ENCODE data around the gene SMC1B.

DNA sequence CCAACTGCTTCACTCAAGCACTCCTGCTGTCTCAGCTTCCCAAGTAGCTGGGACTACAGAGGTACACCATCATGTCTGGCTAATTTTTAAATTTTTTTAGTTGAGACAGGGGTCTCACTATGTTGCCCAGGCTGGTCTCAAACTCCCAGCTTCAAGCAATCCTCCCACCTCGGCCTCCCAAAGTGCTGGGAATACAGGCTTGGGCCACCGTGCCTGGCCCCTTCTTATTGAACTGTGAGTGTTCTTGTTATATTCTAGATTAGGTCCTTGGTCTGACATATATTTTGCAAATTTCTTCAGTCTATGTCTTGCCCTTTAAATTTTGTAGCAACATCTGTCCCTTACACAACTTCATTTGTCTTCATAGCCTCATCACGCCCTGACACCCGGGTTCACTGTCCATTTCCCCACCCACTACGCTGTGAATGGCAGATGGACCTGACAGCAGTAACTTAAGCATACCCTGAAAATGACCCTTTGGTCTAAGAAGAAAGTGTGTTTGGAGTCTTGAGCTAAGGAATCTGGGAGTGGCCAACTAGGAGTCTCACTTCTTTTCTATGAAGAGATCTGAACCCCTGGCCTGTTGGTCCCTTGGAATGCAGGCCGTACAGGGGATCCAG is 107.8 kb downstream of the SMC1B start:
- TF ChIP-seq, protein P1, sequence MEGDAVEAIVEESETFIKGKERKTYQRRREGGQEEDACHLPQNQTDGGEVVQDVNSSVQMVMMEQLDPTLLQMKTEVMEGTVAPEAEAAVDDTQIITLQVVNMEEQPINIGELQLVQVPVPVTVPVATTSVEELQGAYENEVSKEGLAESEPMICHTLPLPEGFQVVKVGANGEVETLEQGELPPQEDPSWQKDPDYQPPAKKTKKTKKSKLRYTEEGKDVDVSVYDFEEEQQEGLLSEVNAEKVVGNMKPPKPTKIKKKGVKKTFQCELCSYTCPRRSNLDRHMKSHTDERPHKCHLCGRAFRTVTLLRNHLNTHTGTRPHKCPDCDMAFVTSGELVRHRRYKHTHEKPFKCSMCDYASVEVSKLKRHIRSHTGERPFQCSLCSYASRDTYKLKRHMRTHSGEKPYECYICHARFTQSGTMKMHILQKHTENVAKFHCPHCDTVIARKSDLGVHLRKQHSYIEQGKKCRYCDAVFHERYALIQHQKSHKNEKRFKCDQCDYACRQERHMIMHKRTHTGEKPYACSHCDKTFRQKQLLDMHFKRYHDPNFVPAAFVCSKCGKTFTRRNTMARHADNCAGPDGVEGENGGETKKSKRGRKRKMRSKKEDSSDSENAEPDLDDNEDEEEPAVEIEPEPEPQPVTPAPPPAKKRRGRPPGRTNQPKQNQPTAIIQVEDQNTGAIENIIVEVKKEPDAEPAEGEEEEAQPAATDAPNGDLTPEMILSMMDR (IDR thresholded peaks at IDR 0.05), result no peak
- TF ChIP-seq ZFX (IDR thresholded peaks at IDR 0.05; ENCODE audit: borderline replicate concordance), result no peak

Data from 22Rv1 (cell line).